Measurements from ENCODE around the gene USP12. TPM values are rescaled to one million over a fixed set of nuclear protein-coding genes. Genes with fewer than 3 reads are reported as not detected.
"Not testable (repeated sequence)": the region's sequence is repeated elsewhere in the genome, so short reads cannot be mapped to it uniquely, and the experiment has no call there.

USP12 gene
- total RNA-seq, 1 donor from 2014 or later = 25.2 TPM

DNA sequence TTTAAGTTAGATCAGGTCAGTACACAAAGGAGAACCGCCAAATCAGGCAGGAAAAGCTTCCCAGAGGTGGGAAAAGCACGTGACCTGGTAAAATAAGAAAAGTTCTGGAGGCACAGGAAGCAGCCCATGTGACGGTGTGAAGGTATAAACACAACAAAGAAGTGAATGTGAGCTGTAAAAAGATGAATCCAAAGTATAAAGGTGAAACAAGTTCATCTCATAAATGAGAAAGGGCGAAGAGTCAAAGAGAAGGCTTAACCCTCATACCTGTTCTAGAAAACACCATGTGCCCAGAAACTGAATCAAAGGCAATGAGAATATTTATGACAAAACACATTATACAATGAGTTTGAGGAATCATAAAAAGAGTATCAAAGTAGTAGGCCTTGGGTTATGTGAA lies 47.0 kb downstream of the USP12 start:
- no peak for DNase-seq (ENCODE audit: low spot score)

DNA sequence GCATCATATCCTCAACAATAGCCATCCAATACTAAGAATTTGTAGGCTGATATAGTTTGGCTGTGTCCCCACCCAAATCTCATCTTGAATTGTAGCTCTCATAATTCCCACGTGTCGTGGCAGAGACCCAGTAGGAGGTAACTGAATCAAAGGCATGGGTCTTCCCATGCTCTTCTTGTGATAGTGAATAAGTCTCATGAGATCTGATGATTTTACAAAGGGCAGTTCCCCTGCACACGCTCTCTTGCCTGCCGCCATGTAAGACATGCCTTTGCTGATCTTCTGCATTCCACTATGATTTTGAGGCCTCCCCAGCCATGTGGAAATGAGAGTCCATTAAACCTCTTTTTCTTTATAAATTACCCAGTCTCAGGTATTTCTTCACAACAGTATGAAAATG lies 48.2 kb downstream of the USP12 start:
- not testable (repeated sequence) for DNase-seq (ENCODE audit: low spot score)

DNA sequence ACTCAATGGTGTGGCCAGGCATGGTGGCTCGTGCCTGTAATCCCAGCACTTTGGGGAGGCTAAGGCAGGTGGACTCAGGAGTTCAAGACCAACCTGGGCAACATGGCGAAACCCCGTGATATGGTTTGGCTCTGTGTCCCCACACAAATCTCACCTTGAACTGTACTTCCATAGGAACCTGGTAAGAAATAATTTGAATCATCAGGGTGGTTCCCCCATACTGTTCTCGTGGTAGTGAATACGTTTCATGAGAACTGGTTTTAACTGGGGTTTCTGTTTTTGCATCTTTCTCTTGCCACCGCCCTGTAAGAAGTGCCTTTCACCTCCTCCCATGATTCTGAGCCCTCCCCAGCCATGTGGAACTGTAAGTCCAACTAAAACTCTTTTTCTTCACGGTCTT lies 49.6 kb downstream of the USP12 start:
- no peak for DNase-seq (ENCODE audit: low spot score)

DNA sequence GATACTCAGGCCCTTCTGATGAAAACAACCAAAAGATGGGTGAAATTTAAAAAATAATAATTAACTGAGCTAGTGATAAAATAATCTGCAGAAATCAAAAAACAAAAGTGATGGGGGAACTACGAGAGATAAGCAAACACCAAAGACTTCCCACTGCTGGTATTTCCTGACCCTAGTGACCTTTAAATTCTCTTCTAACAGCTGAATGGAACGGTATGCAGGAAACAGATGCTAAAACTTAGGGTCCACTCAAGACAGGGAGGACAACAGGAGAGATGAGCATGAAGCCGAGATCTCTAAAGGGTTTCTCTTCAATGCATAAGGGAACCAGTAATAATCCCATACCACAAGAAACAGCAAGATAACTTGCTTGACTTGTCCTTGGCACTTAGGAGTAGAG lies 50.8 kb downstream of the USP12 start:
- DNase-seq (ENCODE audit: low spot score) = no peak

DNA sequence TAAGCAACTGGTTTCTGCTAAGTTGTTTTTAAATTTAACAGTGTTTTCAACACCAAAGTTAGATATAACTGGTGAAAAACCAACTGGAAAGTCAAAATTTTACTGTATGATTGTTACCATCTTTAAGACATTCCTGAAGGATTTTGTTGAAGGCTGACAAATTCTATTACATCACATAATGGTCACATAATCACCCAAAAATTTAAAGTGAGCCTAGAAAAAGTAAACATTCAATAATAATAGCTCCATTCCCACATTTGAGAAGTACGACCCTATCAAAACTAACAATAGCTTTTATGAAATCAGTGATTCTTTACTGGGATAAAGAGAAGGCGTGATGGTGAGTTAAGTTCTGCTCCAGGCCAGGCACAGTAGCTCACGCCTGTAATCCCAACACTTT lies 51.6 kb downstream of the USP12 start:
- DNase-seq (ENCODE audit: low spot score) = no peak

DNA sequence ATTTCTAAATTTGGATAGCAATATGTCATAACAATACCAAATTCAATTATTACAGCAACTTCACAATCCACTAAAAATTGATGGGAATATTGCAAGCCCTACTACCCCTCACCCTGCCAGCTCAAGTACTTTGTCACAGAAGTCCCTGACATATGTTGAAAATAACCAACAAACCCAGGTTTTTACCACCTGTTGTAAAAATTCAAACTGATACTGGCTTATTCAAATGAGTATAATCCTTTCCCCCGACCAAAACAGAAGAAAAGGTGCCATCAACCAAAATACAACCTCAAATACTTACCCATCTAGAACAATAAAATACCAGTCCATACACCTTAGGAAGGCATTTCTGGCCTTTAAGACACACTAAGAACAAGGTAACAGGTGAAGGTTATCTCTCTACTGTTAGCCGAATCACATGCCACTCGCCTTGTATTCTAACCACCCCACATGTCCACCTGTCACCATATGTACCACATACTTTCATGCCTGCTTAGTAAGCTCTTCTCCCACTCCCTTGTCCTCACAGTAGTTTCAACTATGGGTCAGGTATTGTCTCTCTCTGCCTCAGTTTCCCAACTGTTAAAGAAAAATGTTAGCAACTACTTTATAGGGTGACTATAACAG lies 53.1 kb downstream of the USP12 start:
- no peak for DNase-seq (ENCODE audit: low spot score)

DNA sequence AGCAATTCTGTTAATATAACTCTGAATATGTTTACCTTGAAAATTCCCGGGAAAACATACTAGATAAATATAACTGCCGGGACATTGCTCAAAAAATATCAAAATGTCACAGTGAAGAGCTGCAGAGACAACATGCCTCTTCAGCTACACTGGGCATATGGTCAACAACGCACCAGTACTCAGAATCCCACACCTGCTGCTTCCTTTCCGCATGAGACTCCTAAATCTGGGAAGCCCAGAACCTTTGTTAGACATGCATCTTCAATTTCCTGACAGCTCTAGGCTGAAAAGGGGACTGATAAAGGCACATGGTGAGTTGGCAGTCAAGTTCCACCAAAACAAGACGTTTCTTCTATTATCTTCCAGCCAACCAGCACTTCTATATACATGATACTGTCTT lies 53.7 kb downstream of the USP12 start:
- DNase-seq (ENCODE audit: low spot score) = no peak

DNA sequence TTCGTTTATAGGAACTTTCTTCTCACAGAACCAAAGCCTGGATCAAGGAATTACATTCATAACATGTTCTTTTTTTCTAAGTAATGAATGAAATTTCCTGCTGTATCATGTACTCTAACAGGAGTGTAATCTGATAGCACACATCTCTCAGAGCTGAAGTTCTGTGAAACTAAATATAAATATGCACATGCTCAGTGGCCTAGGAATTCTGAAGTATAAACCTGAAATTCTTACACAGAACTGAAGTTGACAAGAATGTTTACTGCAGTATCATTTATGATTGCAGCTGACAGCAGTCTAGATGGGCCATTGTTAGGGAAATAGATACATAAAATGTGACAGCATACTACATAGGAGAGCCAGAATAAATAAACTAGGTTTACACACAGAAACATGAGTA lies 54.5 kb downstream of the USP12 start:
- DNase-seq (ENCODE audit: low spot score) = no peak

DNA sequence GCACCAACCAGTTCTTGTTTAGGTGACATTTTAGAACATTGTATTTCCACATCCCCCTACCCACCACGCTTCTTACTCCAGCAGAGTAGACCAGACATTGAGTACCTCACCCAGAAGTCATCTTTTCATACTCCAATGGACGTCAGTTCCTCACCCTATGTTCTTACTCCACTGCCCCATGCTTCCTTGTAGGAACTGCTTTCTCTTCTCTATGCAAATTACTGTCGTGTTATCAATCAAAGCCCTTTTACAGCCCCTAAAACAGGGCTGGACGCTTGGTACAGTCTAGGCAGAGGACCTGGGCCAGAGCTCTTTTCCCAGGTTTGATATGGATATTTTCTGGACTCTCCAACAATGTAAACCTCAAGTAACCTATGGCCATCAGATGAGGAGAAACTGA lies 58.2 kb downstream of the USP12 start:
- no peak for DNase-seq (ENCODE audit: low spot score)

DNA sequence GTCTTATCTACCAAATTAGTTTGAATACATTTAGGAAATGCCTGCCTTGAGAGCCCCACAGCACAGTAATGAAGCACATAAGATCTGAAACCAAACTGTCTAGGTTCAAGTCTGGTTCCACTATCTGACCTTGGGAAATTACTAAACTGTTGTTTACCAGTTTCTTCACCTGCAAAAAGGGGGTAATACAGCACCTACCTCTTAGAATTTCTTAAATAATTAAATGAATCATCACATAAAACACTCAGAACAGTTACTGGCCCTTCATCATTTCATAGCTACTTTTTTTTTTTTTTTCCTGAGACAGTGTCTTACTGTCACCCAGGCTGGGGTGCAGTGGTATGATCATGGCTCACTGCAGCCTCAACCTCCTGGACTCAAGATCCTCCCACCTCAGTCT lies 59.6 kb downstream of the USP12 start:
- no peak for DNase-seq (ENCODE audit: low spot score)

DNA sequence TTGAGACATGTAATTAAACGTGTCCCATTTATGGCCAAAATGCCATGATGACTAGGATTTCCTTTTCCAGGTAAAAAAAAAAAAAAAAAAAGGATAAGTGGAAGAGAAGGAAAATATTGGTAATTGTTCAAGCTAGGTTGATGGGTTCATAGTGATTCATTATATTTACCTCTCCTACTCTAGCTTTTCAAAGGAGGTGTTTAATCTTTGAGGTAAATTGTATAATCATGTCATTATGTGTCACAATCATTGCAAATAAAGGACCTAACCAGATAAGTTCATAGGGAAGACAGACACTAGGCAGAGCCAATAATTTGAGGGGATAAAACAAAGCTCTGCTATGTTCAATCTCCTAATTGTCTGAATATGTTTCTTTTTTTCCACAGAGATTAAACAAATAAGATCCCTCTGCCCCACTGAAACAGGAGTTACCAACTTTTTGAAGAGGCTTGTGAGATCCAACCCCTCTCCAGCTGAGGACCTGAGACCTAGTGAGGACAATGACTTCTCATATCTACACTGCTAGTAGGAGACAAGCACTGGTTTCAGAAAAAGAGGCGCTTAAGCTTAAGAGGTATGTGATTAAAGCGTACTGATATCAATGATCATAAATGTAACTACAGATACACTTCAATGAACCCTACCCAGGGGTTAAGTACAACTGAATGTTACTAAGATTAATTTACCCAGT lies 61.4 kb downstream of the USP12 start:
- DNase-seq (ENCODE audit: low spot score) = no peak

DNA sequence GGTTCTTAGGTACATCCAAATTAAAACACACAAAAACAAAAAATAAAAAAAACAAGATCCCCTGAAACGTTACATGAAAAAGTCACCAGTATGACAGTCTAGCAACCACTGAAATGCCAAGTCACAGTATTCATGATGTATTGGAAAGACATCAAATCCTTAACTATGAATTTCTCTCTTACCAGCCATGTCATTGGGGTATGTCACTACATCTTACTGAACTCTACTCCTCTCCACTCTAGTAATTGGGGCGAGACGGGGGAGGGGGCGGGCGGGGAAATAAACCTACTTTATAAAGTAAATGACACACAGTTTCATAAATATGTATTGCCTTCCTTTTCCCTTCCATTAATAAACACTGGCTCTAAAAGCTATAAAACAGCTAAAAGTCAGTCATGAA lies 65.5 kb downstream of the USP12 start:
- DNase-seq (ENCODE audit: low spot score) = no peak

DNA sequence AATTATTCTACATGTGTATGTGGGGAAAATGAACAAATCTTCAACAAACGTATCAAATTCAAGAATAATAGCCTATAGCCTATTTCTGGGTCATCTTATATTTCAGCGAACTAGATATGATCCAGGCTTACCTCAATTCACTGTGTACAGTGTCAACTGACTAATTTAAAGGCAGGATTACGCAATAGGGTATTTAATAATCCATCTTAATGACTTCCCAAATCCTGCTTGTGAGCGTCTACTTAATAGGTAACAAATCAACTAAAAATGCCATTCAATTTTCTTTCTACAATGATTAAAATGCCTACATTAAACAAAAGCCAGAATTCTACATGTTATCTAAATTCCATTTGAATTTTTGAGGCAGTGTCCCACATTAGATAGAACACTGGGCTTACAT lies 67.0 kb downstream of the USP12 start:
- no peak for DNase-seq (ENCODE audit: low spot score)

DNA sequence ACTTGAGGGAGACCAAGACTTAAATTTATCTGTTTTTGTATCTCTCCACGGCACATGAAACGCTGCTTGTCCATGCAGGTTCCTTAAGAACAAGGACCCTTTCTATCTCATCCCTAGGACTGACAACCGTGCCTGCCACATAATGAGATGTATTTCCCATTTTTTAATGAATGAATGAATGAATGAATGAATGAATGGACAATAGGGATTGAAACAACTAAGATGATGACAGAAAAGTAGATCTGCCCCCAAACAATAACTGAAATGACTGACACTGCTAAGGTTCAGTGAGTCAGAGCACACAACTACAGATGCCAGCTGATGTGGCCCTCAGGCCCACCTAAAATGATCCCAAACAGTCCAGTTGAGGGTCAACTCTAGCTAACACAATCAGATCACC lies 69.8 kb downstream of the USP12 start:
- no peak for DNase-seq (ENCODE audit: low spot score)

DNA sequence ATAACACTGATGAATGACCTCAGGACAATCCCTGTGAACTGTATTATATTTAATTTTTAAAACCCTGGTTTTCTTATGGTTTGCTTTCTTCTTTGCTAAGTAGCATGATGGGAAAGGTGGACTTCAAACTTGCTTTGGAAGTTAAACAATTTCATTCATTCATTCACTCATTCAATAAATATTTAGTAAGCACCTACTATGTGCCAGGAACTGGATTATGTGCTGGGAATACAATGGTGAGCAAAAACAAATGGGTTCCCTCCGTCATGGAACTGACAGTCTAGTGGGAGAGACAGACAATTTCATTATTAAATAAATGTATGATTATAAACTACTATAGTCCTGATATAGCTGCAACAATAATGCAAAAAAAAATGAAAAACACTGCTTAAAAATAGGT lies 70.3 kb downstream of the USP12 start:
- no peak for DNase-seq (ENCODE audit: low spot score)

DNA sequence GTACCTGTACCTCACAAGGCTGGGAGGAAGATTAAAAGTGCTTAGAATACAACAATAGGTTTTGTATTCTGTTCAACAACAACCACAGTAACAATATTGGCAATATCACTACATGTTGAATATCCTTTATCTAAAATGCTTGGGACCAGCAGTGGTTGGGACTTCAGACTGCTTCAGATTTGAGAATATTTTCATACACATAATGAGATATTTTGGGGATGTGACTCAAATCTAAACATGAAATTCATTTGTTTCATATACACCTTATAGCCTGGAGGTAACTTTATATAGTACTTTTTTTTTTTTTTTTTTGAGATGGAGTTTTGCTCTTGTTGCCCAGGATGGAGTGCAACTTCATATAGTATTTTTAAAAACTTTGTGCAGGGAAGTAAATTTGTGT lies 73.9 kb downstream of the USP12 start:
- no peak for DNase-seq (ENCODE audit: low spot score)

DNA sequence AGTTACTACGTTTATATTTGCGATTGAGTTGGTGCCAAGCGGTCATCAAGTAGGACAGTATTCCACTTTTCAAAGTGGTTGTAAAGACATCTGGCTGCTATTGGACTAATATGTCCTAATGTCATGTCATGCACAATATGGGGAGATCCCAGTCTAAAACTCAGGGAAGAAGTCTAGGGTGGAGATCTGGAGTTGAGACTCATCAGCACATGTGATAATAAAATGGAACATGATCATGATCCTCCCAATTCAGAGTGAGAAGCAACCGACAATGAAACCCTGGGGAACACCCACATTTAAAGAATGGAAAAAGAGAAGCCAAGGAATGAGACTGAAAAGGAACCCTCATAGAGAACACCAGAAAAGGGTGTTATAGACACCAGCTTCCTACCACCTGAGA lies 80.2 kb downstream of the USP12 start:
- no peak for DNase-seq (ENCODE audit: low spot score)

DNA sequence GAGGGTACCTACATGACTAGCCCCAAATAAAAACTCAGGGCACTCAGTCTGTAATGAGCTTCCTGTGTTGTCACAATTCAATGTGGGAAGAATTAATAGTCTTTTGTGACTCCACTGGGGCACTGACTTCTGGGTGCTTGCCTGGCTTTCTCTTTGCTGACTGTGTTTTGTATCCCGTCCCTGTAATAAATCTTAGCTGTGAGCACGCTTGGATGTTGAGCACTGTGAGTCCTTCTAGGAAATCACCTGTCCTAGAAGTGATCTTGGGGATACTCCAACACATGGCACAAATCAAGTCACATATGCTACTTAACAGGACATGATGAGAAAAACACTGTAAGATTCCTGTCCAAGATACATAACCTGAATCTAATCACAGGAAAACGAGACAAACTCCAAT lies 83.0 kb downstream of the USP12 start:
- no peak for DNase-seq (ENCODE audit: low spot score)

DNA sequence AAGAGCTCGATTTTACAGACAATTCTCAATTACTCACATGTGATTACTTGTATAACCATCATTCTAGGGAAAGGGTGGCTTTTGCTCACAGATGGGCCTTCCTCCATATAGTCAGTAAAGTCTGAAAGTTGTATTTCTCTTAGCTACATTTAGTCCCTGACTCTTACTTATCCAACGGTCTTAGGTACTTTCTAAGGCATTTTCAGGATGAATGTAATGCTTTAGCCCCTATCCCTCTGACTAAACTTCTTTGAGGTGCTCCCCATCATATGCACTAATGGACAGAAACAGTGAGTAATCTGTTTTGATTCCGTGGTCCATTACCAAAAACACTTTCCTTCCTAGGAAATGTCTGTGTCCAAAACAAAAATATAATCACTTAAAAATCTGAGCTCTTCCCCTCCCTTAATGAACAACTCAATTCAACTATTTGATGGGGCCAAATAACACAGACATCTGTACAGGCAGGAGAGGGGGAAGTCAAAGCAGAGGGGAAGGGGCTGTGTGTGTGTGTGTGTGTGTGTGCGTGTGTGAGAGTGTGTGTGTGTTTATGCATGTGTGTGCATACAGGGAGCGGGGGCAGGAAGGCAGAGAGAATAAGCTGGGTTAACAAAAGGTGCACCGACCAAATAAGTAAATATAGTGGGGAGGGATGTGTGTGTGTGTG lies 84.9 kb downstream of the USP12 start:
- DNase-seq (ENCODE audit: low spot score) = no peak

DNA sequence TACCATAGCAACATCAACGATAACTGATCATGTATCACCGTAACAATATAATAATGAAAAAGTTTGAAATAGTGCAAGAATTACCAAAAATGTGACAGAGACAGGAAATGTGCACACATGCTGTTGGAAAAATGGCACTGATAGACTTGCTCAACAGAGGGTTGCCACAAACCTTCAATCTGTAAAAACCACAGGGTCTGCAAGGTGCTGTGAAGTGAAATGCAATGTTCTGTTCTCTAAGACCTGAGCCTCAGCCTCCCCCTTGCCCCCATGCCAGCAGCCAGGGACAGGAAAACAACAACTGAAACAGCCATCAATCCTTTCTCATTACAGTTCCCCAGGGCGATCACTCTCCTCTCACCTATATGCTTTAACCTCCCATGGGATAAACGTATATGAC lies 88.4 kb downstream of the USP12 start:
- DNase-seq (ENCODE audit: low spot score) = no peak

DNA sequence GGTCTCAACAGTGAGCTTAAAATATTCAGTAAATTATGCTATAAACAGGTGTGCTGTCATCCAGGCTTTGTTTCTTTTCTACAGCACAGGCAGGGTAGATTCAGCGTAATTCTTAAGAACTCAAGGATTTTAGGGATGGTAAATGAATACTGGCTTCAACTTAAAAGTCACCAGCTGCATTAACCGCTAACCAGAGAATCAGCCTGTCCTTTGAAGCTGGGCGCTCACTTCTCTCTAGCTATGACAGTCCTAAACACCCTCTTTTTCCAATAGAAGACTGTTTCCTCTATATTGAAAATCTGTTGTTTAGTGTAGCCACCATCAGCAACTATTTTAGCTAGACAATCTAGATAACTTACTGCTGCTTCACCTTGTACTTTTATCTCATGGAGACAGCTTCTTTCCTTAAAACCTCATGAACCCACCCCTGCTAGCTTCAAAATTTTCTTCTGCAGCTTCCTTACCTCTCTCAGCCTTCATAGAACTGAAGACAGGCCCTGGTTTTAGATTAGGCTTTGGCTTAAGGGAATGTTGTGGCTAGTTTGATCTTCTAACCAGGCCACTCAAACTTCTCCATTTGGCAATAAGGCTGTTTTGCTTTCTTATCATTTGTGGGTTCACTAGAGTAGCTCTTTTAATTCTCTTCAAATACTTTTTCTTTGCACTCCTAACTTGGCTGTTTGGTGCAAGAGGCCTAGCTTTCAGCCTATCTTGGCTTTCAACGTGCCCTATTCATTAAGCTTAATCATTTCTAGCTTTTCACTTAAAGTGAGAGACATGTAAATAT lies 89.5 kb downstream of the USP12 start:
- DNase-seq (ENCODE audit: low spot score) = no peak

Measured in mesenteric fat pad (tissue), 1 donor.